HepG2 (cell line): ENCODE measurements around the gene ZNF771. TPM values are rescaled to one million over a fixed set of nuclear protein-coding genes. Genes with fewer than 3 reads are reported as not detected.
A peak's percentile ranks its signal among the peaks of the same experiment; 100 is the strongest.

Experiments used
- ATAC-seq: fragments of 200-7000 bp; cut with Tn5 transposase; 3 replicates; pipeline ENCODE4 v1.9.1; 2020; ENCODE audit warnings: mild to moderate bottlenecking, moderate library complexity
- BruUV-seq: library from RNA; stranded (reverse); fragments of 400-500 nt; replicated peaks from 2 replicates; lab custom pipeline; 2021; lab: Mats Ljungman, UMichigan
- CTCF ChIA-PET: fragments of 300-600 bp; formaldehyde crosslinking; extraction: SDS; loops from one replicate; lab custom pipeline; 2021; ENCODE audit warnings: low total read pairs, inconsistent platforms, low intra/inter-chr PET ratio; lab: Yijun Ruan, JAX
- POLR2A ChIA-PET: fragments of 350-600 bp; sonication (Branson Sonifier 250); formaldehyde crosslinking; loops from one replicate; lab custom pipeline; 2020; ENCODE audit warnings: antibody characterized with exemption, inconsistent platforms; lab: Yijun Ruan, JAX
- DNase-seq: peaks from one replicate; pipeline ENCODE4 v3.0.0-alpha.2; 2015; ENCODE audit warnings: low spot score
- FAIRE-seq: peaks from 3 replicates; lab custom pipeline; 2011; peaks lifted over from hg19 to GRCh38; lab: Jason Lieb, UNC
- H2AFZ ChIP-seq: one replicate; pipeline ENCODE4 v1.6.1; 2011; ENCODE audit warnings: low read length, inconsistent platforms
- H3K27ac ChIP-seq: fragments of 300-600 bp; 3 replicates; pipeline ENCODE4 v1.8.0; 2011; ENCODE audit warnings: mixed run types, mild to moderate bottlenecking, mixed read lengths, low read length, inconsistent platforms; ENCODE audit not compliant: insufficient read depth; ENCODE audit errors: extremely low read length
- H3K27me3 ChIP-seq, 2 experiments: fragments of 200-600 bp in 1 of 2; 2 replicates in 1 of 2; 3 replicates in 1 of 2; pipeline versions ENCODE4 v1.6.0 to v1.8.0; 2011; ENCODE audit warnings: low read length in 2 of 2, mild to moderate bottlenecking in 2 of 2, moderate library complexity in 2 of 2, inconsistent platforms in 1 of 2; ENCODE audit not compliant: insufficient read depth in 2 of 2, control insufficient read depth in 1 of 2
- H3K36me3 ChIP-seq, 2 experiments: fragments of 200-600 bp in 1 of 2; replicated peaks in 1 of 2; 2 replicates in 1 of 2; 3 replicates in 1 of 2; pipeline versions ENCODE4 v1.5.1 to v1.8.0; 2011; ENCODE audit warnings: low read length in 2 of 2, inconsistent platforms in 1 of 2; ENCODE audit not compliant: insufficient read depth in 2 of 2, control insufficient read depth in 1 of 2
- H3K4me1 ChIP-seq: 2 replicates; pipeline ENCODE4 v1.5.1; 2012; ENCODE audit warnings: low read length, inconsistent platforms; ENCODE audit not compliant: insufficient read depth
- H3K4me2 ChIP-seq: 2 replicates; pipeline ENCODE4 v1.6.0; 2011; ENCODE audit warnings: low read depth, low read length, inconsistent platforms
- H3K4me3 ChIP-seq, 3 experiments: fragments of 200-600 bp in 1 of 3; sonication (generic), shearing (Covaris generic) in 1 of 3; replicated peaks in 1 of 3; 2 replicates each; pipeline ENCODE4 v1.5.1; 2011 to 2016; ENCODE audit warnings: low read length in 3 of 3, inconsistent platforms in 2 of 3, low read depth in 2 of 3, mild to moderate bottlenecking in 2 of 3, control low read depth in 1 of 3, mixed read lengths in 1 of 3; ENCODE audit not compliant: insufficient read depth in 1 of 3
- H3K79me2 ChIP-seq: one replicate; pipeline ENCODE4 v1.6.1; 2011; ENCODE audit warnings: low read length, inconsistent platforms; ENCODE audit not compliant: insufficient read depth
- H3K9ac ChIP-seq: 2 replicates; pipeline ENCODE4 v1.6.0; 2011; ENCODE audit warnings: mild to moderate bottlenecking, low read depth, low read length, inconsistent platforms; ENCODE audit not compliant: insufficient read depth
- H3K9me3 ChIP-seq: 2 replicates; pipeline ENCODE4 v1.5.1; 2012; ENCODE audit warnings: mild to moderate bottlenecking, low read length
- H4K20me1 ChIP-seq: 2 replicates; pipeline ENCODE4 v1.6.0; 2011; ENCODE audit warnings: inconsistent platforms, mild to moderate bottlenecking, low read length, moderate library complexity; ENCODE audit not compliant: insufficient read depth
- AGO1 ChIP-seq: fragments of 200-400 bp; formaldehyde crosslinking; IDR thresholded peaks from 2 replicates; pipeline ENCODE4 v1.6.1; 2017; ENCODE audit warnings: mild to moderate bottlenecking, low read depth, low read length, moderate library complexity; ENCODE audit not compliant: poor library complexity, severe bottlenecking
- GATA4 ChIP-seq: sonication (generic); IDR thresholded peaks from 2 replicates; pipeline ENCODE4 v1.6.1; 2016; ENCODE audit warnings: antibody characterized with exemption, low read depth, borderline replicate concordance
- PAWR ChIP-seq: sonication (generic); formaldehyde crosslinking; IDR thresholded peaks from 2 replicates; pipeline ENCODE4 v1.4.0; 2020; ENCODE audit warnings: missing genetic modification reagents, mild to moderate bottlenecking, borderline replicate concordance
- SRY ChIP-seq: sonication (generic); formaldehyde crosslinking; IDR thresholded peaks from 2 replicates; pipeline ENCODE4 v1.8.0; 2022; ENCODE audit warnings: mild to moderate bottlenecking, missing genetic modification reagents
- ZNF329 ChIP-seq: sonication (generic); formaldehyde crosslinking; IDR thresholded peaks from 2 replicates; pipeline ENCODE4 v1.9.0; 2021; ENCODE audit warnings: low read depth, mild to moderate bottlenecking, missing genetic modification reagents
- ZNF34 ChIP-seq: sonication (generic); formaldehyde crosslinking; IDR thresholded peaks from 2 replicates; pipeline ENCODE4 v1.4.0; 2020; ENCODE audit warnings: mild to moderate bottlenecking, missing genetic modification reagents, borderline replicate concordance
- ZNF563 ChIP-seq: sonication (generic); formaldehyde crosslinking; IDR thresholded peaks from 2 replicates; pipeline ENCODE4 v1.8.0; 2022; ENCODE audit warnings: mild to moderate bottlenecking, moderate library complexity, missing genetic modification reagents
- ZNF660 ChIP-seq: sonication (generic); formaldehyde crosslinking; IDR thresholded peaks from 2 replicates; pipeline ENCODE4 v1.5.1; 2020; ENCODE audit warnings: mild to moderate bottlenecking, low read depth, missing genetic modification reagents, borderline replicate concordance
- ZNF781 ChIP-seq: sonication (generic); formaldehyde crosslinking; IDR thresholded peaks from 2 replicates; pipeline ENCODE4 v1.5.1; 2020; ENCODE audit warnings: borderline replicate concordance, mild to moderate bottlenecking, missing genetic modification reagents; ENCODE audit errors: not compliant biosample characterization
- WGBS: methylation state at CpG from one replicate; pipeline ENCODE4 v1.1.6; 2017; ENCODE audit warnings: low lambda C conversion rate; 5-methylcytosine and 5-hydroxymethylcytosine counted together
- in situ Hi-C: cut with HindIII; loops from 2 replicates; pipeline ENCODE4 v1.10.0; 2017; ENCODE audit warnings: low pct_unique_long_range_greater_than_20kb; ENCODE audit not compliant: extremely low pct_ligation_motif_present
- intact Hi-C: fragments of 100-400 bp; cut with micrococcal nuclease; formaldehyde crosslinking; loops from one replicate; pipeline ENCODE4 v1.10.0; 2022; ENCODE audit not compliant: unreplicated experiment
- polyA plus RNA-seq, 8 experiments: library from polyadenylated mRNA; depleted of rRNA in 3 of 8; stranded (reverse) in 7 of 8; unstranded in 1 of 8; fragments of >200 nt; fragmentation: Illumina TruSeq in 4 of 8; extraction: Trizol in 4 of 8; gene quantifications; 2 replicates each; pipeline versions ENCODE4 v1.2.1 to v1.2.3, GENCODE V29; 2011 to 2016; ENCODE audit warnings: low read depth in 4 of 8, missing spikeins in 1 of 8, mixed read lengths in 1 of 8; ENCODE audit not compliant: insufficient read depth in 1 of 8
- total RNA-seq, 5 experiments: library from RNA; depleted of rRNA; stranded (reverse); fragments of >200 nt; fragmentation: Illumina TruSeq; extraction: Trizol; gene quantifications; 2 replicates each; pipeline ENCODE4 v1.2.3, GENCODE V29; 2016; ENCODE audit warnings: low read depth in 1 of 5
- TF ChIP-seq, protein P1 (sequence below): sonication (generic); formaldehyde crosslinking; IDR thresholded peaks from one replicate; pipeline ENCODE4 v1.5.1; 2020; ENCODE audit warnings: mild to moderate bottlenecking, missing genetic modification reagents; ENCODE audit errors: not compliant biosample characterization

The ZNF771 gene
- total and polyA plus RNA-seq, 2 of the 13 experiments (the other 11 are each of a cell fraction or from before 2014, with no cell fraction given): 5.0 to 11.8 TPM

DNA sequence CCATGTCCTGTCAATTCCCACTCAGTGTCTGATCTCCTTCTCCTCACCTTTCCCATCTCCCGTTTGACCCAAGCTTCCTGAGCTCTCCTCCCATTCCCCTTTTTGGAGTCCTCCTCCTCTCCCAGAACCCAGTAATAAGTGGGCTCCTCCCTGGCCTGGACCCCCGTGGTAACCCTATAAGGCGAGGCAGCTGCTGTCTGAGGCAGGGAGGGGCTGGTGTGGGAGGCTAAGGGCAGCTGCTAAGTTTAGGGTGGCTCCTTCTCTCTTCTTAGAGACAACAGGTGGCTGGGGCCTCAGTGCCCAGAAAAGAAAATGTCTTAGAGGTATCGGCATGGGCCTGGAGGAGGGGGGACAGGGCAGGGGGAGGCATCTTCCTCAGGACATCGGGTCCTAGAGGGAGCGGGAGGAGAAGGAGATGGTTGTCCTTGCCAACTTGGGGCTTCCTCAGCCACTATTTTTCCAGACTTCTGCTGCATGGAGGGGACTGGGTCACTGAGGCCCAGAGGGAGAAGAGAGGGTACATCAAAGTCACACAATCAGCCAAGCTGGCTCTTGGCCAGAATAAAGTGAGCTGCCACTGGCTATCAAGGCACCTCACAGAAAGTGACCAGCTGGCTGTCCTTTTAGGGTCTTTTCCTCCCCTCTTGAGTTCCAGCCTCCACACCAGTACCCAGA lies 35.2 kb upstream of the ZNF771 start:
- ChIA-PET POLR2A (interaction anchor here (1.3 to 4.7 kb wide), 6 partner anchors 10 to 37 kb away, joined by 4 to 94 read pairs (median 18); partner anchors contain the start of genes CD2BP2, SEPTIN1, ZNF48 and ZNF771), CTCF (no interaction called here)
- 46% methylated on average over 6 of the region's 6 CpGs for WGBS
- DNase-seq (no peak), FAIRE-seq (no peak), ATAC-seq (no peak)
- Histone ChIP-seq H3K4me3 (peak overlapping the region in 1 of 3 experiments; percentile 74; a peak in 1 of 6 replicates), H3K79me2 (peaks cover 25% of the 10 kb centered on the region), H2AFZ (peak overlapping the region; percentile 73), H3K27me3 (no peaks in the 10 kb centered on the region; a peak in 1 of 5 replicates), H3K9me3 (no peaks in the 10 kb centered on the region), H4K20me1 (peaks cover 20% of the 10 kb centered on the region; the same call in 1 of the 2 replicates), H3K27ac (no peak overlapping the region), H3K4me2 (peak overlapping the region; percentile 85), H3K36me3 (no peaks in the 10 kb centered on the region), H3K4me1 (peaks cover 46% of the 10 kb centered on the region), H3K9ac (peak overlapping the region; percentile 0; the same call in 1 of the 2 replicates)
- no peak for TF ChIP-seq SRY (CRISPR knock-in tag)
- no peak for TF ChIP-seq ZNF34
- no peak for TF ChIP-seq AGO1
- no peak for TF ChIP-seq ZNF660 (CRISPR knock-in tag)
- no peak for TF ChIP-seq ZNF563 (CRISPR knock-in tag)
- TF ChIP-seq ZNF781 (CRISPR knock-in tag): no peak
- TF ChIP-seq GATA4: no peak
- TF ChIP-seq, protein P1, sequence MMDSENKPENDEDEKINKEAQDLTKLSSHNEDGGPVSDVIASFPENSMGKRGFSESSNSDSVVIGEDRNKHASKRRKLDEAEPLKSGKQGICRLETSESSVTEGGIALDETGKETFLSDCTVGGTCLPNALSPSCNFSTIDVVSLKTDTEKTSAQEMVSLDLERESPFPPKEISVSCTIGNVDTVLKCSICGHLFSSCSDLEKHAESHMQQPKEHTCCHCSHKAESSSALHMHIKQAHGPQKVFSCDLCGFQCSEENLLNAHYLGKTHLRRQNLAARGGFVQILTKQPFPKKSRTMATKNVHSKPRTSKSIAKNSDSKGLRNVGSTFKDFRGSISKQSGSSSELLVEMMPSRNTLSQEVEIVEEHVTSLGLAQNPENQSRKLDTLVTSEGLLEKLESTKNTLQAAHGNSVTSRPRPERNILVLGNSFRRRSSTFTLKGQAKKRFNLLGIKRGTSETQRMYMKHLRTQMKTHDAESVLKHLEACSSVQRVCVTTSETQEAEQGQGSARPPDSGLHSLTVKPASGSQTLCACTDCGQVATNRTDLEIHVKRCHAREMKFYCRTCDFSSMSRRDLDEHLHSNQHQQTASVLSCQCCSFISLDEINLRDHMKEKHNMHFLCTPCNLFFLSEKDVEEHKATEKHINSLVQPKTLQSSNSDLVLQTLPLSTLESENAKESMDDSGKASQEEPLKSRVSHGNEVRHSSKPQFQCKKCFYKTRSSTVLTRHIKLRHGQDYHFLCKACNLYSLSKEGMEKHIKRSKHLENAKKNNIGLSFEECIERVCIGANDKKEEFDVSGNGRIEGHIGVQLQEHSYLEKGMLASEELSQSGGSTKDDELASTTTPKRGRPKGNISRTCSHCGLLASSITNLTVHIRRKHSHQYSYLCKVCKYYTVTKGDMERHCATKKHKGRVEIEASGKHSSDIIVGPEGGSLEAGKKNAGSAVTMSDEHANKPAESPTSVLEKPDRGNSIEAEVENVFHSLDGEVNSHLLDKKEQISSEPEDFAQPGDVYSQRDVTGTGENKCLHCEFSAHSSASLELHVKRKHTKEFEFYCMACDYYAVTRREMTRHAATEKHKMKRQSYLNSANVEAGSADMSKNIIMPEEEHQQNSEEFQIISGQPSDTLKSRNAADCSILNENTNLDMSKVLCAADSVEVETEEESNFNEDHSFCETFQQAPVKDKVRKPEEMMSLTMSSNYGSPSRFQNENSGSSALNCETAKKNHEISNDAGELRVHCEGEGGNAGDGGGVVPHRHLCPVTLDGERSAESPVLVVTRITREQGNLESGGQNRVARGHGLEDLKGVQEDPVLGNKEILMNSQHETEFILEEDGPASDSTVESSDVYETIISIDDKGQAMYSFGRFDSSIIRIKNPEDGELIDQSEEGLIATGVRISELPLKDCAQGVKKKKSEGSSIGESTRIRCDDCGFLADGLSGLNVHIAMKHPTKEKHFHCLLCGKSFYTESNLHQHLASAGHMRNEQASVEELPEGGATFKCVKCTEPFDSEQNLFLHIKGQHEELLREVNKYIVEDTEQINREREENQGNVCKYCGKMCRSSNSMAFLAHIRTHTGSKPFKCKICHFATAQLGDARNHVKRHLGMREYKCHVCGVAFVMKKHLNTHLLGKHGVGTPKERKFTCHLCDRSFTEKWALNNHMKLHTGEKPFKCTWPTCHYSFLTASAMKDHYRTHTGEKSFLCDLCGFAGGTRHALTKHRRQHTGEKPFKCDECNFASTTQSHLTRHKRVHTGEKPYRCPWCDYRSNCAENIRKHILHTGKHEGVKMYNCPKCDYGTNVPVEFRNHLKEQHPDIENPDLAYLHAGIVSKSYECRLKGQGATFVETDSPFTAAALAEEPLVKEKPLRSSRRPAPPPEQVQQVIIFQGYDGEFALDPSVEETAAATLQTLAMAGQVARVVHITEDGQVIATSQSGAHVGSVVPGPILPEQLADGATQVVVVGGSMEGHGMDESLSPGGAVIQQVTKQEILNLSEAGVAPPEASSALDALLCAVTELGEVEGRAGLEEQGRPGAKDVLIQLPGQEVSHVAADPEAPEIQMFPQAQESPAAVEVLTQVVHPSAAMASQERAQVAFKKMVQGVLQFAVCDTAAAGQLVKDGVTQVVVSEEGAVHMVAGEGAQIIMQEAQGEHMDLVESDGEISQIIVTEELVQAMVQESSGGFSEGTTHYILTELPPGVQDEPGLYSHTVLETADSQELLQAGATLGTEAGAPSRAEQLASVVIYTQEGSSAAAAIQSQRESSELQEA (CRISPR knock-in tag): no peak
- TF ChIP-seq ZNF329 (CRISPR knock-in tag): no peak
- no peak for TF ChIP-seq PAWR
- in situ Hi-C loops (no loop called here), intact Hi-C loops (no loop called here)
- no TSS peak for BruUV-seq
